ENCODE data around the gene TMEM168.
"Not testable (repeated sequence)": the region's sequence is repeated elsewhere in the genome, so short reads cannot be mapped to it uniquely, and the experiment has no call there.

The TMEM168 gene, protein sequence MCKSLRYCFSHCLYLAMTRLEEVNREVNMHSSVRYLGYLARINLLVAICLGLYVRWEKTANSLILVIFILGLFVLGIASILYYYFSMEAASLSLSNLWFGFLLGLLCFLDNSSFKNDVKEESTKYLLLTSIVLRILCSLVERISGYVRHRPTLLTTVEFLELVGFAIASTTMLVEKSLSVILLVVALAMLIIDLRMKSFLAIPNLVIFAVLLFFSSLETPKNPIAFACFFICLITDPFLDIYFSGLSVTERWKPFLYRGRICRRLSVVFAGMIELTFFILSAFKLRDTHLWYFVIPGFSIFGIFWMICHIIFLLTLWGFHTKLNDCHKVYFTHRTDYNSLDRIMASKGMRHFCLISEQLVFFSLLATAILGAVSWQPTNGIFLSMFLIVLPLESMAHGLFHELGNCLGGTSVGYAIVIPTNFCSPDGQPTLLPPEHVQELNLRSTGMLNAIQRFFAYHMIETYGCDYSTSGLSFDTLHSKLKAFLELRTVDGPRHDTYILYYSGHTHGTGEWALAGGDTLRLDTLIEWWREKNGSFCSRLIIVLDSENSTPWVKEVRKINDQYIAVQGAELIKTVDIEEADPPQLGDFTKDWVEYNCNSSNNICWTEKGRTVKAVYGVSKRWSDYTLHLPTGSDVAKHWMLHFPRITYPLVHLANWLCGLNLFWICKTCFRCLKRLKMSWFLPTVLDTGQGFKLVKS

DNA sequence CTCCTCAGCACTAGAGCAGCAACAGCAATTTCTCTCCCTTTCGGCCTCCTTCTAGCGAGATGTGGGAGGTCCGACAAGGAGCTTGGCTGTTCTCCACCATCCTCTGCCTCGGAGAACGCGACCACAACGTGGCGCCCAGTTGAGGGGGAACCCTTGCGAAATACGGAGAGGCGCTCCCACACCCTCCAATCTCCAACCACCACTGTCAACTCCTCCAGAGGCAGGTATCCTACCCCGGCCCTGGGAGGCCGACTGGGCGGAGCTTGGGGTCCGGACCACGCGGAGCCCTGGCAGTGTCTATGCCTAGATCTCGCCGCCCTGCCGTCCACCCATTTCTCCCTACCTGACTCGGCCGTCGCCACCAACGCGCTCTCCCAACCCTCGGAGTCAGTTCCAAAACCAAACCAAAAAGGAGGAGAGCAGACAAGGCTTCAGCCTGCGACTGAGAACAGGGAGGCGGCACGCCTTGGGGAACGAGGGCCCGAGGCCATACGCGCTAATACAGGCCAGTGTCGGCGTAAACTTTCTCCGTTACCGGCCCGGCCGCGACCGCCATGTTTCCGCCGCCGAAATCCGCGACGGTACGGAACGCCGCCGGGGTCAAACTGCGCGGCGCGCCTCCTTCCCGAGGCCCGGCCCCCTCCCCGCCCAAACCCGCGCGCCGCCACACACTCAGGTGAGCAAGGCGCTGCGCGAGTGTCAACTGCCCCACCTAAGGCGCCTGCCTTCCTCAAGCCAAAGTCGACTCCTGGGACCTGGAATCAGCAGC, at the start of gene TMEM168:
TSS of gene TMEM168 (minus strand) at position 577 of the 769 bp plus-strand sequence. CDS start 5,568 bp downstream, outside the sequence.
- DNase-seq (ENCODE audit: low read depth in 2 of 2, low spot score in 1 of 2): peak; percentile 64 to 74

DNA sequence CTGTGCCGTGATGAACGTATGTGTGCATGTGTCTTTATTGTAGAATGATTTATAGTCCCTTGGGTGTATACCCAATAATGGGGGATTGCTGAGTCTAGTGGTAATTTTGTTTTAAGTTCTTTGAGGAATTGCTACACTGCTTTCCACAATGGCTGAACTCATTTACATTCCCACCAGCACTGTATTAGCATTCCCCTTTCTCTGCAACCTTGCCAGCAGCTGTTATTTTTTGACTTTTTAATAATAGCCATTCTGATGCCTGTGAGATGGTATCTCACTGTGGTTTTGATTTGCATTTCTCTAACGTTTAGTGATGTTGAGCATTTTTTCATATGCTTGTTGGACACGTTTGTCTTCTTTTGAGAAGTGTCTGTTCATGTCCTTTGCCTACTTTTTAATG, 45.7 kb upstream of the TMEM168 start:
- not testable (repeated sequence) for DNase-seq (ENCODE audit: low read depth in 2 of 2, low spot score in 1 of 2)

DNA sequence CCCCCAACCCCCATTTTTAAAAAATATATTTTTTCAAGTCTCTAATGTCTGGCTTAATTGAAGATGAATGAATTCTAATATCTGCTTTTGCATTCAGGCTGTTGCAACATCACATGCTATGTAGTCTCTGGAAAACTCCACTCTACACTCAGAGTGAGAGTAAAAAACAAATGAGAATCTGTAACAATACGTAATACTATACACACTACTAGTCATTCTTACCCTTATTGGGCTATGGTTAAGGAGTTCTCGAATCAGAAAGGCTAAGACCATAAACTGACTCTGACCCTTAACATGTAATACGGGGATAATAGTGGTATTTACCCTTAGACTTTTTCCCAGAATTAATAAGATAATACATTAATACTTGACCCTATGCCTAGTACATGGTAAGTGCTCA, 42.9 kb upstream of the TMEM168 start:
- DNase-seq (ENCODE audit: low read depth in 2 of 2, low spot score in 1 of 2): no peak

DNA sequence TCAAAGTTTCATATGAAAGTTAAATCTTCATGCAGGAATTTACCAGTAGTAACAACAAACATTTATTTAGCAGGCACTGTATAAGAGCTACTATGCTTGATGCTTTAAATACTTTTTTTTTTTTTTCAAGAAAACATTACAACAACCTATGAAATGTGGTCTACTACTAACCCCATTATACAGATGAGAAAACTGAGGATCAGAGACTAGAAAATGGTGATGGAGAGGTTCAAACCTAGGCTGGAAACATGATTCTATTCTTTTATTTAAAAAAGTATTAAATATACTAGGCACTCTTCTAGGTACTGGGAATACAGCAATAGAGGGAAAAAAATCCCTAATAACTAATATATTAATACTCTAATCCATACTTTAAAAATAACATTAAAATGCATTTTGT, 40.6 kb upstream of the TMEM168 start:
- DNase-seq (ENCODE audit: low read depth in 2 of 2, low spot score in 1 of 2): no peak

DNA sequence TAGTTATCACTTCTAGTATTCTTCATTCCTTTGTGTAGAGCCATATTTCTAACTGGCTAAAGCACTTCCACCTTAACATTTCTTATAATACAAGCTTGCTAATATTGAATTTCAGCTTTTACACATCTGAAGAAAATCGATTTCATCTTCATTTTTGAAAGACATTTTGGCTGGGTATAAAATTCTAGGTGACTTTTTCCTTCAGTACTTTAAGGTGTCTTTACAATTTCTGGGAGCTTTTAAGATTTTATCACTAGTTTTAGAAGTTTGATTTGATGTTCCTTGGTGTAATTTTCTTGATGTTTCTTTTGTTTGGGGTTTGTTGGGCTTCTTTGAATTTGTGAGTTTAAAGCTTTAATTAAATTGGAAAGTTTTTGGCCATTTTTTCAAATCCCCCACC, 38.5 kb upstream of the TMEM168 start:
- DNase-seq (ENCODE audit: low read depth in 2 of 2, low spot score in 1 of 2): no peak

DNA sequence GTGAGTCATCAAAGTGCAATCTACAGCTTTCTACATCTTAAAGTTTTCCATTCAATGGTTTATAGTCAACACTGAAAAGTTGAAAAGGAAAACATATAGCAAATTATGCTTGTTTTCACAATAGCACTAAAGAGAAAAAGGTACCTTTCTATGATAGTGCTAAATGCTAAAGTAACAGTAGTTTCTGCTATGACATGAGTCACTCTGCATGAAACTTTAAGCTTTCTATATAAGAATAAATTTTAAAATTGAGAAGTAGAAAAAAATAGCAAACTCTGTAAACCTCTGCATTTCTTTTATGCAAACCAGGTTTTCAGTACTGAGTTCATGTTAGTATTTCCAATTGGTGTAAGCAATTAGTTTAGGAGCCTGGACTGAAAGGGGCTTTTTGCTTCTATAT, 31.2 kb upstream of the TMEM168 start:
- no peak for DNase-seq (ENCODE audit: low read depth in 2 of 2, low spot score in 1 of 2)

DNA sequence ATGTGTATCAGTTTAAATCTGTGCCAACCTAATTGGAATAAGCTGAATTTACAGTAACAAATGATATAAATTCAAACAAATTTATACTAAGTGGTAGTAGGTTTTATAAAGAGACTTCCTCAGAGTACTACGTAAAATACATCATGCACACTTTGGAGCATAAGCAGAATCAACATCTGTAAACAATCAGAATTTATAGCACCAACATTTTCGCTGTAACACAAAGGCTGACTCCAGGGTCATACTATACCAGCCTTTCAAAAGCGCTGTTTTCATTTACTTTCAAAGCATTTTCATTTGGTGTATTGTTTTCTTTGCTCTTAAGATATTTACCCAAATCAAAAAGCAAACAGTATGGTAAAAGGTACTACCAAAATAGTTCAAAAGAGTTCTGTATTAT, 29.3 kb upstream of the TMEM168 start:
- DNase-seq (ENCODE audit: low read depth in 2 of 2, low spot score in 1 of 2): no peak

DNA sequence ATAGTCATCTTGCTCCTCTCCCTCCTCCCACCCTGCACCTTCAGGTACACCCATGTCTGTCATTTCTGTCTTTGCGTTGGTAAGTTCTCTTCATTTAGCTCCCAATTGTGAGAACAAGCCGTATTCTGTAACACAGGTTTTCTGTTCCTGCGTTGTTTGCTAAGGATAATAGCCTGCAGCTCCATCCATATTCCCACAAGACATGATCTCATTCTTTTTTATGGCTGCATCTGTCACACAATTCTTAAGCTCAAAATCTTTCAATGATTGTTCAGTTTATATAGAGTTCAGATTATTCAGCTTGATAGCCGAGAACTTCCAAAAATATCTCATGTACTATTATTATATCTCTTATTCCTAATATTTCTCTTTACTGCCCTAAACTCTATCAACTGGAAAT, 16.0 kb upstream of the TMEM168 start:
- no peak for DNase-seq (ENCODE audit: low read depth in 2 of 2, low spot score in 1 of 2)

DNA sequence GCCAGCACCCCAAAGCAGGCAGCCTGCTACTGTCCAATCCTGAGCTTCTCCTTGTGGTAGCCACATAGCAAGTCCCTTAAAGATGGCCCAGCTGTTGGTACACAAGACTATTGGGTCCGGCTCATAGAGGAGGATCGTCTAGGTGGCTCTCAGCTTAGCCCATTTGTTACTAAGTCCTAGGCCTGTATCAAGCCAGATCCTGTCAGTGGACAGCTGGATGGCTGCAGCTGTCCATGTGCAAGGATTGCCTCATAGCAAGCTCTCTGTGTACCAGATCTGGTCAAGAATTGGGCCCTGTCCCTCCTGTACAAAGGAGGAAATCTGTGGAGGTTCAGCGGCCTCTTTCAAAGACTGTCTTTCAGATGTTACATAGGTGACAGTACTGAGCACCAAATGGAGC, 12.2 kb upstream of the TMEM168 start:
- DNase-seq (ENCODE audit: low read depth in 2 of 2, low spot score in 1 of 2): no peak

DNA sequence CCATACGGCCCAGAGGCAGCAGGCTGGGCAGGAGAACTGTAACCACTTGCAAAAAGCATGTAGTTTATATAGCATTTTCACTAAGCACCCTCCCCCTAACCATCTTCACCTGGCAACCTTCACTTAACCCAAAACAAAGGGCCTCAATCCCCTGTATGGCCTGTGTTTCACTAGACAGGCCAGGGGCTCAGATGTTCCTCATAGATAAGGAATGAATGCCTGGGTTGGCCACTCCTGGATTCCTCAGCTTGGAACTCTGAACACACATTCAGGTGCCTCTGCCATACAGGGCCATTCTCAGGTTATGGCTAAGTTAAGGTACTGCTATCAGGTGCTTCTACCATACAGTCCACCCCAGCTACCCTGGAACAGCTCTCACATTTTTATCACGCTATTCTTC, 10.3 kb upstream of the TMEM168 start:
- no peak for DNase-seq (ENCODE audit: low read depth in 2 of 2, low spot score in 1 of 2)

DNA sequence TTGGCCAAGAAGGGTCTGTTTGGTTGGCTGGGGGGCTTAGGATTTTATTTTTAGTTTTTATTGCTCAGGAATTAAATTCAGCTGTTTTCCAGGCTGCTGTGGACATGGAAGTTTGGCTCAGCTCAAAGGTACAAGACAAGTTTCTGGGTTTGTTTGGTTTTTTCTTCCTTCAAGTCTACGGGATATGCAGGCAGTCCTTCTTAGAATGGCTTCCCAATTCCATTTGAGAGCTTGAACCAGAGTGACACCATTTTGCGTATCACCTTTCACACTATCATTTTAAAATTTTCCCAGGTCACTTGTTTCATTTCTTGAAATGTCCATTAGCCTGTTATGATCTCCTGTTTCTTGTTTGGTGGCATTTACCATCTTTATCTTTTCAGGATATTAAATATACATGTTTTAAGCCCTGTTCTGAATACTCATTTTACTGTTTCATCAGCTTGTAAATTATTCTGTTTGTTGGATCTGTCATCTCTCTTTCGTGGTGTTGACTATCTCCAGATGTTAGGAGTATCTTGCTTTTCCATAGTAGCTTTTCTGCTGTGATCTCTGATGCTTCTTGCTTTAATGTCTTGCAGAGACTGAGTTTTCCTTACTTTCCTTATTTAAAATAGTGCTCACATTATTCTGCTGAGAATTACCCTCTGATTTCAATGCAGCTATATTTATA, 9.4 kb upstream of the TMEM168 start:
- DNase-seq (ENCODE audit: low read depth in 2 of 2, low spot score in 1 of 2): no peak

DNA sequence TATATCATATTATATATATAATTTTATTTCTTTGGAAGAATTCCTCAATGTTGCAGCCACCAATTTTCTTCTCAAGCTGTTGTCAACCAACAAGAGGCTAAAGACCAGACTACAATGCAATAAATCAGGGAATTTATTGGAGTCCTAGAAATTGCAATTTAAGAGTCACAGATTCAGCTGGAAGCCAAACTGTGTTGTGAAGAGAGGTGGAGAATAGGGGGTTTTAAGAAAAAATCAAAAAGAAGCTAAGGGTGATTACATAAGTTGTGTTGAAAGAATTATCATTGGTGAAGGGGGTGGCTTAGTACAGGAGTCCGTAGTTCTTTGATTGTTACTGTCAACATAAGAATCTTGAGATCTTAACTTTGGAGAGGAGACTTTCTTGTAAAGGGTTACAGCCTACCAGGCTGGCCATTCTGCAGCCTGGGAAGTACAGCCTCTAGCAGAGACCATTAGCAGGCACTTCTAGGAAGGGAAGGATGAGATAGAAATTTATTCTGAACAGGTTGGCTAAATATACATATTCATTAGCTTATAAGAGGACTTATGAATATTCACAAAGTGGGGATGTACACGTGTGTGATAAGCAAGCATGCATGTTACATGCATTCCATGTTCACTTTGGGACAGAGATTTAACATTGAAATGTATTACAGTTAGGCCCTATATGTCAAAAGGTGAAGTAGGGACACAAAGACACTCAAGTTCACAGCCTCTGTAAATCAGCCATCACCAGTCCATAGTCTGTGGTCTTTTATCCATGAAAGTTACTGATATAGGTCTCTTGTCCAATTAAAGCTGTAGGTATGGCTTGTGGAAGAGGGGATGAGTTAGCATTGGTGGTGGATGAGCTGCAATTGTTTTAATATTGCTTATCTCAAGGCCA, 8.3 kb upstream of the TMEM168 start:
- no peak for DNase-seq (ENCODE audit: low read depth in 2 of 2, low spot score in 1 of 2)

DNA sequence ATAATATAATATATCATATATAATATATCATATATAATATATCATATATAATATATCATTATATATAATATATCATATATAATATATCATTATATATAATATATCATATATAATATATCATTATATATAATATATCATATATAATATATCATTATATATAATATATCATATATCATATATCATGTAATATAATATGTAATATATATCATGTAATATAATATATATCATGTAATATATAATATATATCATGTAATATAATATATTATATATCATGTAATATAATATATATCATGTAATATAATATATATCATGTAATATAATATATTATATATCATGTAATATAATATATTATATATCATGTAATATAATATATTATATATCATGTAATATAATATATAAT, 6.4 kb upstream of the TMEM168 start:
- DNase-seq (ENCODE audit: low read depth in 2 of 2, low spot score in 1 of 2): not testable (repeated sequence)

DNA sequence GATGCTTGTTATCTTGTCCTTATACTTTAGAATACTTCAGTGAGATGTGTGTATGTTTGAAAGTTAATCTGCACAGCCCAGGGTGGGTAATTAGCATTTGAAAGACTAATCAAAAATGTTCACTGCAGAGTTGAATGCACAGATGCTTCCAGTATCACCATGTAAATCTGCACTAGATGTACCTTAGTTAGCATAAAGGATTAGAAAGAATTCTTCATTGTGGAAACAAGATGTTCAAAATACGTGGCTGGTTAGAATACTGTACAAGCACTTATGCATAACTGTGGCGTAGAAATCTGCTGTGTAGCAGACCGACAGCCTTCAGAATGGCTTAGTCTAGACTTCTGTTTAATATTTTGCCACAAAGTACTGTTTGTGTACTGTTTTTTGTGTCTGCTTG, 2.2 kb upstream of the TMEM168 start:
- no peak for DNase-seq (ENCODE audit: low read depth in 2 of 2, low spot score in 1 of 2)

DNA sequence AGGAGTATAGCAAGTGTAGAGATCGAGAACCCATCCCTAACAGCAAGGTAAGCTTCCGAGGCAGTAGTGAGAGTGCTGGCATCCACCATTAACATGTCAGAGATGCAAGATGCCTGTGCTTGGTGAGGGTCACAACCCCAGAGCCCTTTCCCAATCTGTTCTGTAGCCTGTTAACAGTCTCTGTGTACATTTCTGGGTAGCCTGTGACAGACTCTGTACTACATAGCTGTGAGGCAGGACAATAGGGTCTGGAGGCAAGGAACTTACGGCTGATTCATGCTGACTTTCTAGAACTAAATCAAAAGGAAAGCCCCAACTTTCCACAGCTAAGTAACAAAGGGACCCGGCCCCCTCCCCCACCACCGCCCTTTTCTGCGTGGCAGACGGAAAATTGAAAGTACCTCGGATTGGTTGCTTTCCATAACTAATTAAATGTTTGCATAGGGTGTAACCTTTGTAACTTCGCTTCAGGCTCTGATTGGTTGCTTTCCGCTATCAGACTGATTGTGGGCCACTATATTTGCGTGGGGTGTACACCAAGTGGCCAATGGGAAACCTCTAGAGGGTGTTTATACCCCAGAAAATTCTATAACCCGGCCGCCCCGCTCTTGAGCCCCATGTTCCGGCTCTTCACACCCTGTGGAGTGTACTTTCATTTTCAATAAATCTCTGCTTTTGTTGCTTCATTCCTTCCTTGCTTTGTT, 1.4 kb upstream of the TMEM168 start:
- DNase-seq (ENCODE audit: low read depth in 2 of 2, low spot score in 1 of 2): no peak

DNA sequence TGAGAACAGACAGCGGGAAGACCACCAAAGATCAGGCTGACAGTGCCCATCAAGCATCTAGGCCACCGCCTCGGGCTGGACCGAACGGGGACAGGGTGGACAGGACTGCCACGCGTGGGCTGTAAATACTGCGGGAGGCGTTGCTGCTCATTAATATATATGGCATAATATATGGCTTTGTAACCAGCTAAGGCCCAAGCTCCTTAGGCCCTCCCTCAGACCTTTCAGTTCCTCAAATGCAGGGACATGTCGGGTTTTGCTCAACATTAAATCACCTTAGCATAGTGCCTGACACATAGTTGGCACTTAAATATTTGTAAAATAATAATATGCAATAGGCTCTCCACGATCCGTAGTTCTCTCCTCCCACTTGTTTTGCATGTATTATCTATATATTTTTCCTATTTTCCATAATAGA, 402 bp upstream of the TMEM168 start:
- DNase-seq (ENCODE audit: low read depth in 2 of 2, low spot score in 1 of 2): no peak

DNA sequence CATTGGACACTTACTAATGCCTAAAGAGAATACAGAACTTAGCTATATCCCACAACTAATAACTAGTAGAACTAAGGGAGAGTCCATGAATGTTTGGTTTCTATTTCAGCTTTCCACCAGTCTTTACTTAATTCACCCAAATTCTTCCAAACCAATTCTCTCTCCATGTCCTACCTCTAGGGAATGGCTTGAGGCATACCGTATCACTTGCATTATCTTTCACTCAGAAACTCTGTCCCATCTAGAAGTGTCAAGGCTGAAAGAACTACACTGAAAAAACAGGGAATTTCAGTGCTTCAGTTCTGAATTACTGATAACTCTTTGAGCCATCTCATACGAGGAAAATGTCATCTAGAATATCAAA, 758 bp downstream of the TMEM168 start:
- no peak for DNase-seq (ENCODE audit: low read depth in 2 of 2, low spot score in 1 of 2)

DNA sequence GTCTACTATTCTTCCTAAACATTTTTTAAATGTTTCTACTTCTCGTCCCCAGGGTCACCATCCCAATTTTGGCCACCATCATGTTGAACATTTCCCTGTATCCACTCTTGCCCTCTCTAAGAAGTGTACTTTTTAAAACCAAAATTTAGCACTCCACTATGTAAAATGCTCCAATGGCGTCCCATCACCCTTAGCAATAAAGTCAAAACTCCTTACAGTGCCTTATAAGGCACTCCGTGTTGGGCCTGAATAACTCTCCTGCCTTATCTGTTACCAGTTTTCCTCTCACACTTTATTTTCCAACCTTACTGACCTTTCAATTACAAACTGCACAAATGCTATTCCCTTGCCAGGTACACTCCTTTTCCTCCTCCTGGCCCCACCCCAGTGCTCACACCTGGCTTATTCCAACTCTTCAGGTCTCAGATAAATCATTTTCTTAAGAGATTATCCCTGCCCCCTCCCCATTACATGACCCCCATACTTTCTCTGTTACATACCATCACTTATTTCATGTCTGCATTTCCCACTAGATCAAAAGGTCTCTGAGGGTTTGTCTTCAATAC, 1.3 kb downstream of the TMEM168 start:
- no peak for DNase-seq (ENCODE audit: low read depth in 2 of 2, low spot score in 1 of 2)

DNA sequence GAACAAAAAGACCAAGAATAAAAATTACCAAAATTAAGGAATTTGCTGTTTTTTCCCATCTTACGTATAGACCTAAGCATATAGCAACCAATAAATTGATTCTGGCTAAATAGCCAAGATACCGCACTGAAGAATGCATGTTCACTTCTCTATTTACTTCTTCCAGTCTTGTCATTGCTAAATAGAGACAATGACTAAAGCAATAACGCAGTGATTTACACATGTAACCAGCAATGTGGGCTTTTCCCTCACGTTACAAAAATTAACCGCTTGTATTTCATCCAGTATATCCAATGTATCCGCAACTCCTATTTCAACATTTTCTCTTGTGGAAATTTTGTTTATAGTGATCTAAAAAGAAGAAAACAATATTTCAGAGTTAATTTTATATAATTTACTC, 5.6 kb downstream of the TMEM168 start:
- DNase-seq (ENCODE audit: low read depth in 2 of 2, low spot score in 1 of 2): no peak
